Hepatocyte (in vitro differentiated cells): ENCODE data around the gene SOX8.

Experiments
- CTCF ChIP-seq: fragments of 200-600 bp; sonication (generic); IDR thresholded peaks from 2 replicates; pipeline ENCODE4 v1.5.1; 2016; ENCODE audit warnings: antibody characterized with exemption, mild to moderate bottlenecking; ENCODE audit not compliant: poor library complexity
- EZH2phosphoT487 ChIP-seq: fragments of 200-600 bp; sonication (generic); IDR thresholded peaks from one replicate; pipeline ENCODE4 v1.6.1; 2018; ENCODE audit warnings: antibody characterized with exemption, mild to moderate bottlenecking, low read depth, moderate library complexity; ENCODE audit not compliant: unreplicated experiment, severe bottlenecking

DNA sequence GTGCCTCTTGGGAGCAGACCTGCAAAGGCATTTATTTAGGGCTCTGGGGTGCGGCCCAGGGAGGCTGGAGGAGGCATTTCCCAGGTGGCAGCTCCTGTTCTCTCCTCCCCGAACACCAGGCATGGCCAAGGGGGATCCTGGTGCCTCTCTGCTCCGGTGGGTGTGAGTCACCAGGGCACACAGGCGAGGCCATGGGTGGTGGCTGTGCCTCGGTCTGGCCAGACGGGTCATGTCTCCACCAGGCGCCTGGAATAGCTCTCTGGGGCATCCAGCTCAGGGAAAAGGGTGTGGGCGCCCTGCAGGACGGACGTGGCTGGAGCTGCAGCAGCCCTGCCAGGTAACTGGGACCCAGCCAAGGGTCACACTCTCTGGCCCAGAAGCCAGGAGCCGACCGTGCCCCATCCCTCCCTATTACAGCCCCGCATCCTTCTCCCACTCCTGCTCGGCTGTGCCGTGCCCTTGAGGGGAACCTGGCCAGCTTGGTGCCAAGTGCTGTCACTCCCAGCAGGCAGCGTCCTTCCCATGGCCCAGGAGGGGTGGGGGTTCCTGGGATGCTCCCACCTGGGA lies 25.8 kb downstream of the SOX8 start:
- TF ChIP-seq EZH2phosphoT487 (no peak), CTCF (no peak)
